GM19372 (cell line): ENCODE data around the gene CAPSL.
"Not testable (repeated sequence)": the region's sequence is repeated elsewhere in the genome, so short reads cannot be mapped to it uniquely, and the experiment has no call there.

ENCODE experiments used
- ATAC-seq: cut with Tn5 transposase; IDR thresholded peaks from one replicate; pipeline ENCODE4 v1.9.1; 2021; ENCODE audit warnings: mild to moderate bottlenecking, low read depth, moderate library complexity; ENCODE audit not compliant: unreplicated experiment

The CAPSL gene

DNA sequence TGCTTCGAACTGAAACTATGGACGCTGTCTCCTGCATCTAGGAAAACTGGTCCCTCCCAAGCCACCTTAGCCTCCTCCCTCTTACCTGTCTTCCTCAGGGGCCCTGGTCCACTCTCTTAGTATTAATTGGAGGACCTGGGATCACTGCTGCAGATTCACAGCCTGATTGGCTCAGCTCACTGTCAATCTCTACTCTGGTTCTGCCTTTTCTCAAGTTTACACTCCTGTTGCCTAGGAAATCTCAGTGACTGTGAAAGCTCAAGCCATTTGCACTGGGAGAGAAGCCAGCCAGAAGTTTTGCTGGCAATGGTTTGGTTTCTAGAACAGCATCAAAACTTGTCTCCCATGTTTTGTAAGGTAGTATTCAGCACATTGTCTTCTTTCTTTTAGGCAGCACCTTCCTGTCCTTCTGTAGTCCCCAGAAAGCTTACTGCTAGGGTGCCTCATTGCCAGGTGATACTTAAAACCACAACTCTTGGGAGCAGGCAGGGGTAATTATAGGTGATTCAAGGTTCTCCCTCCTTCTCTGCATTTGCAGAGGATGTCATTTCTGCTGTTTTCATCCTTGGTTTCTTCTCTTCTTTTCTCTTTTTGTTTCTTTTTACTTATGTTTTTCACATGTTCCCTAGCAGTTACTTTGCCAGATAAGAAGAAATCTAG, at the start of gene CAPSL:
TSS of gene CAPSL (minus strand) at position 55 of the 660 bp plus-strand sequence. CDS start 17,502 bp downstream, outside the sequence.
- ATAC-seq: no peak

DNA sequence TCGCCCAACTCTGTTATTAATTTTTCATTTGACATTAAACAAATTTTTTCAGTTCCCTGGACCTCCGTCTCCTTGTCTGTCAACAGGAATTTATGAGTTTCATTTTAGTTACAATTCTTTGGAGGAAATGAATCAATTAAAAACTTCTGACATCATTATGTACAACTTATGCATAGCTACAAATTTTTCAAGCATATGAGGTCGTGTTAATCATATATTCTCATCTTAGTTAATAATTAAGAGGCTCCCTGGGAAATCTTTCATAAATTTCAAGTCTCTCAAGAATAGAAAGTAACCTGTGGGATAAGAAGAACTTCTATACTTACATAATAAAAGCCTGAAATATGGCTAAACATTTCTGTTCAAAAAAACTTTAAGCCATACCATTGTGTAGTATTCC, 49.4 kb upstream of the CAPSL start:
- ATAC-seq: no peak

DNA sequence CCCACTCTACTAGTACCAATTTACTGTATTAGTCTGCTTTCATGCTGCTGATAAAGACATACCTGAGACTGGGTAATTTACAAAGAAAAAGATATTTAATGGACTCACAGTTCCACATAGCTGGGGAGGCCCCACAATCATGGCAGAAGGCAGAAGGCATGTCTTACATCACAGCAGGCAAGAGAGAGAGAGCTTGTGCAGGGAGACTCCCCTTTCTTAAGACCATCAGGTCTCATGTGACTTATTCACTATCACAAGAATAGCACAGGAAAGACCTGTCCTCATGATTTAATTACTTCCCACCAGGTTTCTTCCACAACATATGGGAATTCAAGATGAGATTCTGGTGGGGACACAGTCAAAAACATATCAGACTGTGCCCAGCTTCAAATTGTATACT, 41.3 kb upstream of the CAPSL start:
- no peak for ATAC-seq

DNA sequence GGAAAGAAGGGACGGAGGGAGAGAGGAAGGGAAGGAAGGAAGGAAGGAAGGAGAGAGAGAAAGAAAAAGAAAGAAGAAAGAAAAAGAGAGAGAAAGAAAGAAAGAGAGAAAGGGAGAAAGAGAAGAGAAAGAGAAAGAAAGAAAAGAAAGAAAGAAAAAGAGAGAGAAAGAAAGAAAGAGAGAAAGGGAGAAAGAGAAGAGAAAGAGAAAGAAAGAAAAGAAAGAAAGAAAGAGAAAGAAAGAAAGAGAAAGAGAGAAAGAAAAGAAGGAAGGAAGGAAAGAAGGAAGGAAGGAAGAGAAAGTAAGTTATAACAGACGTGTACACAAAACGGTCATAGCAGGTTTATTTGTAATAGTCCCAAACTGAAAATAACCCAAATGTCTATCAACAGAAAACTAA, 38.4 kb upstream of the CAPSL start:
- ATAC-seq: not testable (repeated sequence)

DNA sequence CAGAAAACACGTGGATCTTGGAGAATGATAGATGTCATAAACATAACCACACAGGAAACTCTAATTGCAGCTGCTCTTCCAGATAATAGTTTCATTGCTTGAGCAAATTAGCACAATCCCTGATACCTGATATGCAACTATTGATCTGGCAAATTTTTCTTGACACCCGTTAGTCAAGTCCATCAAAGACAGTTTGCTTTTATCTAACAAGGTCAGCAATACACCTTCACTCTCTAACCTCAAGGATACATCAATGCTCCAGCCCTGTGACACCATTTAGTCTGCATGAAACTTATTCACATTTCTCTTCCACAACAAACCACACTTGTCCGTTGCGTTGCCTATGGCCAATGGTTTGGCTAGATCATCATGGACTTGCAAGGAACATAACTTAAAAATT, 36.1 kb upstream of the CAPSL start:
- no peak for ATAC-seq

DNA sequence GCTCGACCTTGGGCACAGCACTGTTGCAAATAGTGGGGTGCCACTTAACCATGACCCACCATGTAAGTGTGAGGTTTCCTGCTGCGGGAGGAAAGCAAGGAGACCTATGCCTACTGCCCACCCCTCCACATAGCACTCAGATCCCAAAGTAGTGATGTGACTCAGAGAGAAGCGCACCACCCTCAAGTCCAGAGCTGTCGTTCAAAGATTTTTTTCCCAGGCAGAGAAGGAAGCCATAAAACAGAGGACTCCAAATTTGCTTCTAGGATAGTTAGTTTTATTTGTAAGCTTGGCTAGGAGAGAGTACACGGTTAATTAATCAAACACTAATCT, 33.4 kb upstream of the CAPSL start:
- ATAC-seq: no peak

DNA sequence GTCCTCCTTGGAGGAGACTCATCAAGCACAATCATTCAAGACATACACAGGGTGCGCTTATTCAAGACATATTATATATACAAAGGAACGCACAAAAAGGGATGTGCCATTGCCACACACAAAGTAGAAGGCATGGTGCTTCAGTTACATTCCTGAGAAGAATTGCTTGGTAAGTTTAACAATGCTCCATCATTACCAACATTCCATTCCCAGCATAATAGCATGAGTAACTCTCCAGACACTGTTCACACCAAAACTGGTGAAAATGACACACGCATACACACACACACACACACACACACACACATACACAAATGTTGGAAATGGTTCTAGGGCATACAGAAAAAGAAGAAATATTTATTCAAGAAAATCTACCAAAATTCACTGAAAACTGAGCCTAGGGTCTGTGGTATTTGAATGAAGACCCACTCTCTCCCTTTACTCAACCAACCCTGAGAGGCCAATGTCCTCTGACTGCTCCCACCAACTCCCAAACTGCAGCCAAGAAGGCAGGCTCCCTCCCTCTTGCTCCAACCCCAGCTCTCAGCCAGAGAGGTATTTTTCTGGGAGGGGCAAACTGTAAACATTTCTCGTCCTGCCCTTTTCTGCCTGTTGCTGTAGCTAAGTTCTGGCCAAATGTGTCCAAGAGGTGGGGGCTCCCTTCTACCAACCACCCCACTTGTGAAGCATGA, 32.9 kb upstream of the CAPSL start:
- no peak for ATAC-seq

DNA sequence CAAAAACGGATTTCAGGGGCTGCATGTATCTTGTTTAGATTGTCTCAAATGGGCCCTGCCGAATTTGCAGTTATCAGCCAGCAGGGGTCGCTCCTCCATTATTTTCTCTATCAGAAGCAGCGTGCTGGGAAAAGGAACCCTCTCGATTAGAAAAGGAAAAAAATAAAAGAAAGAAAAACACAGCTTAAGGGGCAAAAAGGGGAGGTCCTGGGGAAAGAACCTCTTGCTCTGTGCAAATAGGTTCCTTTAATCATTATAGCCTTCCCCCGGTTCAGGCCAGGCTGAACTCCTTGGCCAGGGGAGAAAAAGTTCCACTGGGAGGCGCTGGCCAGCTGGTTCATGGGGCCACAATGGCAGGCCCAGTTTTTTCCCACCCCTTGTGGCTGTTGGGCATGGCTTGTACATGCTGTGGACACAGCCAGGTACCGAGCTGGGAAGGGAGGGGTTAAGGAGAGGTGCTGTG, 25.0 kb upstream of the CAPSL start:
- ATAC-seq: no peak

DNA sequence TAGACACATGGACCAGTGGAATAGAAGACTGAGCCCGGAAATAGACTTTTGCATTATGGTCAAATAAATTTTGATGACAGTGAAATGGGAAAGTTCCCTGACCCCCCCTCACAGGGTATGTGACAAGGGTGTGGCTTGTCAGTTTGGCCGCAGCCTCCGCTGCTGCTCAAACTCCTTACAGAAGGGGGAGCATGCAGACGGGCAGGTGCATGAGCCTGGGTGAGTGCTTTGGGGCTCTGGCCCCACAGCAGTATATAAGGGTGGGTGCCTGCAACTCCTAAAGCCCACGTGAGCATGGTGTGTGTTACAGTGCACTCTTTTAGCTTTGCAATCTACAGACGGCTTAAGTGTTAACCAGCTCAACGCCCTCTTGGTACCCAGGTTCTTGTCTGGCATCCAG, 21.9 kb upstream of the CAPSL start:
- no peak for ATAC-seq

DNA sequence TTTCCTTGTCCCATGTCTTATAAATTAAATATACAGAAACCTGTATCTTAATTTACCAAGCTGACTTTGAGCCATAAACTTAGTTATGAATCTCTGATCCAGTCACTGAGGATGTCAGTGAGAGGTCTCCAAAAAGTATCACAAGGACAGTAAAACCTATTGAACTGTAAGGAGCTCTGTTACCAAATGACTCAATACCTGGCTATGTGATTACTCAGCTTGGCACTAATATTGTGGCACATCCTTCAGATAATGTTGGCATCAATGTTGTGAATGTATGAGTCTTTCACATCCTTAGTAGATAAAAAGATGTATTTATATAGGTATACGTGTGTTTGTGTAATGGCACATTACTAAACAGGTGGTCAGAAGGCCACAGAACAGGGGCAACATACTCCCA, 18.0 kb upstream of the CAPSL start:
- no peak for ATAC-seq

DNA sequence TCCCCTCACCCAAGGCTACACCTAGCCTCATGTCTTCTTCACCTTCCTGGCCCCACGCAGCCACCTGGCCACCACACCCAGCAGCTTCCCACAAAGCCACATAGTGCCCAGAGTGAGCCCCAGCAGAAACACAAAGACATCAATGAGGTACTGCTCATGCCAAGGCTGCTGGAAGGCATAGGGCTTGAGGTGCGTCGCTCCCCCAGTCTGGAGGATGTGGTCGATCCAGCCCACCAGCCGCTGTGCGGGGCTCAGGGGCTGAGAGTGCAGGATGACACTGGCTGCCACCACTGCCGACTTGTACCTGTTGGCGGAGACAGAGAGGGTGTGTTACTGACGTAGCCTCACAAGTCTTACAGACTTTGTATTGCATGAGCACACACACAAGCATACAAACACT, 15.8 kb upstream of the CAPSL start:
- ATAC-seq: no peak

DNA sequence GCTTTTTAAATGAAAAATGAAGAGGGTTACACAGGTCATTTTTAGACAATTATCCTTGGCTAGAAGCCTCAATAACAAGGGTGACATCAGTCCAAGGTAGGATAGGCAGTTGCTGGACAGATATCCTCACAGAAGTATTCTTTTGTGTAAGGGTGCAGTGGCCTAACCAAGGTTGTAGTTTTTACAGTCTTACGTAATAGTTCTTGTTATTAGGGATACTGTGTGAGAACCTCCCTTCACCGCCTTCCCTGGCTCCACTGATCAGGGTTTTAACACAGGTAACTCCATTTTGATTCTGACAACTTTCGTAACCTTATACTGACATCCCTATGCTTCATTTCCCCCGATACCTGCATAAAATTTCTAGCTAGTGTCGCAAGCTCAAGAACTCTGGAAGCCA, 8.7 kb upstream of the CAPSL start:
- no peak for ATAC-seq

DNA sequence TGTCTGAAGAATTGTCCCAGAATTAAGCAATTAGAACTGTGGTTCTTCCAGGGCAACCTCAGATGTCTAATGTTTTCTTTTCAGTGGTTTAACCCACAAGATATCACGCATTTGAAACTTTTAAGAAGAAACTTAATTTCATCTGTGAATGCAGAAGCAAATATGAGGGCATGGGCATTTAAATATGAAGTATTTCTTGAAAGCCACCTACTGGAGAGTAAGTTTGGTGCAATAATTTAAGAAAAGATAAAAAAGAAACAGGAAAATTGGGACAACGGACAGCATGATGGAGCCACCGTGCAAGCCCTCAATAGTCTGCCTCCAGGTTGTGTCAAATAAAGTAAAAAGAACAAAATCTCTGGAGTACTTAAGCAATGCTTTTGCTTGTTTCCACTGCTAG, 1.2 kb upstream of the CAPSL start:
- ATAC-seq: no peak

DNA sequence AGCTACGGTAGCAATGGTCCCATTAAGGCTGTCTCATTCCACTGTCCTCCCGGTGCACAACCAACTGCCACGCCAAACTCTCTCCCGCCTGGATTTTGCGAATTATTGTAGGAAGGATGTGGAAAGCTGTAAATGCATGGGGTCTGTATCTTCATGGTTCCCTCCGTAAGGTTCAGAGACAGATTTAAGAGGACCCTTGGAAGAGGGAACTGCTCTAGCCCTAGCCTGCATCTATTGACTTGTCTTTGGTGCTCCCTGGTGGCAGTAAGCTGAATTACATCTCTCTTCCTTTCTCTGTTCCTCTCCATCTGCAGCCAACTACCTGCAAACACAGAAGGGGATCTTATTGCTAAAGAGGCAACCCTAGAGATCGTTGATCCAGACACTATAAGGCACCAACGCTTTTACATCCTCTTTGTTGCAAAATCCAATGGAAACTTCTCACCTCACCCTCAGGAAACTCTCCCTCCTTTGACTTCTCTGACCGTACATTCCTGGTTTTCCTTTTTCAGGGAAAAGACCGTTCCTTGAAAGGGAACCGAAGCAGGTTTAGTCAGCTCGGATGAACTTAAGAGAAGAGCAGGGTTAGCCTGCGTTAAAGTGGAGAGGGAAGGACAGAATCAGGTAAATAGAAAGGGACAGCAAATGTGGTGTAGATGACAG, 11.9 kb downstream of the CAPSL start:
- ATAC-seq: peak; percentile 57

DNA sequence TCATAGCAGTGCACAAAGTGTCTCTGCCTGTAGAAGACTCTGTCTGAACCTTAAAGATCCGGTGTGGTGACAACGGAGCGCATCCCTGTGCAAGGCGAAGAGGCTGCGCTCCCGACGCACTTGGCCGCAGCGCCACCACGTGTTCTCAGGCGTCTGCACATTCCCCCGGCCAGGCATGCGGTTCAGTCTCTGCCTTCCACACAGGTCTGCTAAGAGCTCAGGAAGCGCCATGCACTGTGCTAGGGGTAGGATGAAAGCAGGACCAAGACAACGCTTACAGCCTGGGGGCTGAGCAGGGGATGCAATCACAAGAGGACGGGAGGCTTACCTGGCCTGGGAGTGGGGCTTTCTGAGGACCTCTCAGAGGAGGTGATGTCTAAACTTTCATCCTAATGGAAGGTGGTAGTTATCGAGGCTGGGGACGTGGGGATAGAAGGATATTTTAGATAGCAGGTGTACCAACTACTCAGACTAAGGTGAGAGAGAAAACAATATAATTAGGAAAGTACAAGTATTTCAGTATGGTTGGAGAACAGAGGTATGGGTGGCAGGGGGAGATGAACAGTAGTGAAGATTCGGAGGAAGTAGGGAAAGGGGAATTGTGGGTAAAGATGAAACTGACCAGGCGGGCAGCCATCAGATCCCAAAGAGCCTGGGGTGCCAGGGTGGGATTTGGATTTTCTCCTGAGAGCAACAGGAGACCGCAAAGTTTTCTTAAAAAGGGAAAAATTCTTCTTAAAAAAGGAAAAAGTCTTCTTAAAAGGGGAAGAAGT, 13.3 kb downstream of the CAPSL start:
- peak; percentile 76 for ATAC-seq

DNA sequence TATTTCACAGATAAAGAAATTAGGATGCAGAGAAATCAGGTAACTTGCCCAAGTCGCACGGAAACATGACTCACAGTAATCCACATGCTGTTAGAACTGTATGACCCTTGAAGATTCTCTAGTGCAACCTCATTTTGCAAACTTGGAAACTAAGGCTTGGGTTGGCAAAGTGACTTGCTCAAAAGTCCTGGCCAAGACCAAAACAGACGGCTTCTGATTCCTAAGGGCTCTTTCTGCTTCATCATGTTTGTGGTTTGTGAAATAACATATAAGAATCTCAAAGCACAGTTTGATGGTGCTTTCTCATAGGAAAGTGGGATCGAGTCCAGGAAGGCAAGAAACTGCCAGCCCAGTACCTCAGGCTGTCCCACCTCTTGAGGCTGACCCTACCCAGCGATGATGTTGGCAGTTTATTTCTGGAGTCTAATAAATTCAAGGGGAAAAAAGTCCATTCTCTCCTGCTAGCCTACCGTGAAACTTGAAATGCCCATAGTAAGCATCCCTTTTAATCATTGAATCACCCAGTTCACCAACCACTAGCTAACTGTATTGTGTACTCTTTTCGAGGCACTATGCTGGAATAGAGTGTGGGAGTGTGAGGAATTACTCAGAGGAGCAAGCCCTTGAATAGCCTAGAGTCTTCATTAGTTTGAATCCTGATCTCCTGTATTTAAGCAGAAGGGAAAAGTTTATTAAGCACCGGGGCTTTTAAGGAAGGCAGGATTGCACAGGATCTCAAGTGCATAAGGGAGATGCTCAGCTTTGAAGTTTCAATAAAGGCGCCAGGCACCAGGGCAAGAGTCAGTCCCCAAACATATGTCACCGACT, 14.1 kb downstream of the CAPSL start:
- ATAC-seq: no peak

DNA sequence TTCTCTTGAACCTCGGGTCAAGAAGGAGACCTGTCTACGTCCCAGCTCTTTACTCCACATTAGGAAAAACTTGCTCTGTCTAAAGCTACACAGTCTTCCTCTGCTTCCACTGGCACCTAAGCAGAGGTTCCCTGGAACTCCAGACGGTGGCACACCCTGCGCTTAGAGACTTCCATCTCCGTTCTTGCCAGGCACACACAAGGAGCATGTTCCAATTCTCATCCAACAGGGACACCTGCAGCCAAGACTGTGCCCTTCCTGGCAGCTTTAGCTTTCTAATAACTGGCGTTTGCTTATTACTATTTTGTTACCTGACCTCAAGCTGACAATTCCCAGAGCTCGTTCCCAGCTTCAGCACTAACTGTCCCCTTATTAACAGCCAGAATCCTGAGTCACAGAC, 16.0 kb downstream of the CAPSL start:
- ATAC-seq: no peak

DNA sequence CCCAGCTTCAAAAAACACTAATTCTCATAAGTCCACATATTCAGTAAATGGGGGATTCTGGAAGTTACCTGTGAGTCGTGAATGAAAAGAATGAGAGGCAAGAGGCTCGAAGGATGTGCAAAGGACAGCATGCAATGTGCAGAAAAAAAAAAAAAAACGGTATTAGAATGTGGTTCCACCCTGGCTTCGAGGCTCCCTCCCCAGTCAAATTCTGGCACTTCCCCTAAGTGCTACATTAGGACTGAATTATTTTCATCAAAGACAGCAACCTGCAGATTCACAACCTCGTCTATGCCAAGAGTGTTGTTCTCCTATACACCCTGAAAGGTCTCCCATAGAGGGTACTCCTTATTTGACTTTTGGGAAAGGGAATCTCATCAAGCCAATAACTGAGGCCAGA, 16.5 kb downstream of the CAPSL start:
- ATAC-seq: no peak

DNA sequence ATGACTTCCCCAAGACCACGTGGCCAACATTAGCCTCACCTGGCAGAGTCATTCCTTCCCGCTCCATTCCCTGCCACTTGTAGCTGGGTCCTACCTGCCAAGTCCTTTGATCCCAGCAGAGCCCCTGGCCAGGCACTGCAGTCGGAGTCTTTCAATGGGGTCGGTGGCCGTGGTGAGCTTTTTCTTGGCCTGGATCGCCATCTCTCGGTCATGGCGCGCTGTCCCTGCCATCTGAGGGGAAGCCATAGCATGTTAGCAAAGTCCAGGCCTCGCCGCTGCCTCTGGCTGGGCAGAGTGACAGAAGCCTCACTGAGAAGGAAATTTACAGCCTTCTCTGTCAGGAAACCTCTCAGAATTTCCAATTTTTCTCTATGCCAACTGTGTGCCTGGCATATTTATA, 17.5 kb downstream of the CAPSL start:
- ATAC-seq: no peak

DNA sequence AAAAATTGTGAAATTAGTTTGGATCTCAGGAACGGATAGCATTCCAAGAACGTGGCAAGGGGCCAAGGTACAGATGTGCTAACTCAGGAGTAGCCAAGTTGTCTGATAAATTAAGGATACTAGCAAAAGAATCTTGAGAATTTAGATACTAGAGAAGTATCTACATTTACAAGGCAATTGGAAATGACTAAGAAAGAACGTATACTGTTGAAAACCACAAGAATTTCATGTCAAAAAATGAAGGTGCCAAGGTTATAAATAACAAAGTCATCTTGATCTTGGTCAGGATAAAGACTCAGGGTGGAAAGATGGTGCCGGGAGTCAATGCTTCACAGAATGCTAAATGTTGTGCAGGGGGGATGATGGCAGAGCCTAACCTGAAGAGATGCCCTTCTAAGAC, 19.2 kb downstream of the CAPSL start:
- ATAC-seq: no peak
